Stromal cell of bone marrow (primary cell): Measurements from ENCODE around the gene ATAD3A.
A peak's percentile ranks its signal among the peaks of the same experiment; 100 is the strongest.

Experiments
- DNase-seq: peaks from one replicate; pipeline ENCODE4 v3.0.0-alpha.2; 2012; ENCODE audit warnings: low read depth

Gene ATAD3A

DNA sequence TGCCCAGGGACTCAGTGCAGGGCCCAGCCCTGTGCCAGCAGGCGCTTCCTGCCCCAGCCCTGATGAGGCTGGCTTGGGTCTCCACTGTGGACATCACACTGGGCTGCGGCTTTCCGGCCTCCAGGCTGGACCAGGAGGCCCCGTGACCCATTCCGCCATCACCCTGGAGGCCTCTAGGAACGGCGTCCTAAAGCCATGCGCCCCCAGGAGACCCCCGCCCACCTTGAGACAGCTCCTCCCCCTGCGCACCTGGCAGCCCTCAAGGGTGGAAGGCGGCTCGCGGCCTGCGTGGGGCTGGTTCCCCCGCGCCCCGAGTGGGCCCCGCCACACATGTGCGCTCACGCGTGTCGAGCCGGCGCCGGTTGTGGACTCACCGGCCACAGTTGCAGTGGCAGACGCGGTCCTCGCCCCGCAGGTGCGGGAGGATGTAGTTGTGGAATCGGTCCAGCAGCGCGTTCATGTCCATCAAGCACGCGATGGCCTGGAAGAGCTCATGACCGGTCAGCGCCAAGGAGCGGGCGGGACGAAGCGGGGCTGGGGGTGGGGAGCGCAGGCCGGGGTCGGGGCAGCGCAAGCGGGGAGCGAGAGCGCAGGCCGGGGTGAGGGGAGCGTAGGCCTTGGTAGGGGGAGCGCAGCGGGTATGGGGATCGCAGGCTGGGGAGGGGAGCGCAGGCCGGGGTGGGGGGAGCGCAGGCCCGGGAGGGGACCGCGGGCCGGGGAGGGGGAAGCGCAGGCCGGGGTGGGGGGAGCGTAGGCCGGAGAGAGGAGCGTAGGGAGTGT, 27.5 kb downstream of the ATAD3A start:
- no peak for DNase-seq

DNA sequence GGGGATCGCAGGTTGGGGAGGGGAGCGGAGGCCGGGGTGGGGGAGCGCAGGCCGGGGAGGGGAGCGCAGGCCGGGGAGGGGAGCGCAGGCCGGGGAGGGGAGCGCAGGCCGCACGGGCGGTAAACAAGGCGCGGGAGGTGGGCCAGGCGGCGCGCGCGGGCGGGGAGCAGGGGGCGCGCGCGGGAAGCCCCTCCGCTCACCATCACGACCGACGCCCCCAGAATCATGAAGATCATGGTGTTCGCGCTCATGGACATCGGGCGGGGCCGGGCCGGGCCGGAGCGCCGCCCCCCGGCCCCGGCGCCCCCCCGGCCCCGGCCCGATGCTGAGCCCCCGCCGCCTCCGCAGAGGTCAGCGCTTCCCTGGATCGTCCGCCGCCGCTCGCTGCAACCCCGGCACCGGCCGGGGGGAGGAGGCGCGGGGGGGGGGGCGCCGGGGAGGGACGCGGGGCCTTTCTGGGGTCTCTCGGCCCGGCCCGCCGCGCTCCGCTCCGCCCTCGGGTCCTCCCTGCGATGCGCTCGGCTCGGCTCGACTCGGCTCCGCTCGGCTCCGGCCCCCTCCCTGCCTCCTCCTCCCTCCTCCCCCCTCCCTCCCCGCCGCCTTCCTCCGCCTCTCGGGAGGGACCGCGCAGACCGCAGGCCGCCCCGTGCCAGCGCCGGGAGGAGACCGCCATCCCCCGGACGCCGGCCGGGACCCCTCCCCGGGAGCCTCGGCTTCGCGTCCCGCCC, 28.3 kb downstream of the ATAD3A start, which contains the start of gene TMEM240:
Gene TMEM240 (minus strand): TSS at position 535 of the 728 bp plus-strand sequence. CDS start 278 bp downstream, at position 257.
- peak; percentile 58 for DNase-seq

DNA sequence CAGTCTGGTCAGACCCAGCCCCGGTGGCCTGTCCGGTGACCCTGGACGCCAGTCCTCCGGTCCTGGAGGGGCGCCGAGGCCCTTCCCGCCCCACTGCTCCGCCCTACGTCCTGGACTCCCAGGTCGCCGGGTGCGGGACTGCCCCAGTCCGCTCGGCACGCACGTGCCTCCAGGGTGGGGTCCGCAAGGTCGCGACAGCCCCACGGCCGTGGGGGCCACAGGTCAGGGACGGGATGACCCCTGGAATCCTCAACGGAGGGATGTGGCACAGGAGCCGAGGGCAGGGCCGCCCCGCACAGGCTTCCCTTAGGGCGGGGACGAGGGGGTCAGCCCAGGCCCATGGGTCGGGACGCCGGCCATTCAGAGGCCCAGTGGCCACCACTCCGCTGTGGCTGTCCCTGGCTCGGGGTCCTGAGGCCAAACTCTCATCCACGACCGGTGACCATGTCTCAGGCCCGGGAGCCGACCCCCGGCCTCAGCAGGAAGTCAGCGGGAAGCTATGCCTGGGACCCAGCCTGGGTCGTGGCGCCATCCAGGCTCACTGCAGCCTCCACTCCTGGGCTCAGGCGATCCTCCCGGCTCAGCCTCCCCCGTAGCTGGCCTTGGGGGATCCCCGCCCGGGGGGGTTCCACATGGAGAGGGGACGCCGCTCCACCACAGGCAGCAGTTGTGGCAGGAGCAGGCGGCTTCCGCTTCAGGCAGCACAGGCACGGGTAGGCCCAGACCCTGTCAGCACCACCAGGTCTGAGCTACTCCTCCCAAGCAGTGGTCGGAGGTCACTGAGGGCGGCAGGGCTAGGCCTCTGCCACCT, 29.1 kb downstream of the ATAD3A start:
- DNase-seq, result no peak

DNA sequence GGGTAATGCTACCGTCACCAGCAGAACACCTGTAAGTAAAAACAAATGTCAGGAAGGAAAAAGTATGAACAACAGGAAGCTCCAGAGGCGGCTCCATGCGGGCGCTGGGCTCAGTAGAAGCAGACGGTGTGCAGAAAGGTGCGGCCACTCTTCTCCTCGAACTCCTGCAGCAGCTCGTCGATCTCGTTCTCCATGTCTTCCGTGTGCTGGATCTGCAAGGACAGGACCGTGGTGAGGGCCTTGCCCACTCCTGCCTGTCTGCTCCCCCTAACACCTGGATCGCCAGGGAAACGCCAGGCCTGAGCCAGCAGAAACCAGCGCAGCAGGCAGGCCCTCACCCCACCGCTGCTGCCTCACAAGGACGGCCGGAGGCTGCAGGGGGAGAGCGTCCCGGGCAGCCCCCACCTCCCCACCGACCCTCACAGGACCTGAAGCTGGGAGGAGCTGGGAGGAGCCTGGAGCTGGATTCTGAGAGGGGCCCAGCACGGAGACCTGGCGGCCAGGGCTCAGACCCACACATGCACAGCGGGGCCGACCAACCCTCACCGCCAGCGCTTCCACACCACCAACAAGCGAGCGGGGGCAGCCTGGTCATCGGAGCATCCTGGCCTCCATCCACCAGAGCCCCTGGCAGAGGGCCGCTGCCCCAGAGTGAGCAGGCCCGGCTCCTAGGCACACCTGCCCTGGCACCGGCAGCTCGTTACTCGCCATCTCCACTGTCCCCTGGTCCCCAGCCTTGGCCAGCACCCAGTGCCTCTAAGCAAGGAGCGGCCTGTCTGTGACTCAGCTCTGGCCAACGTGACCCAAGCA, 30.2 kb downstream of the ATAD3A start:
- DNase-seq, result no peak

DNA sequence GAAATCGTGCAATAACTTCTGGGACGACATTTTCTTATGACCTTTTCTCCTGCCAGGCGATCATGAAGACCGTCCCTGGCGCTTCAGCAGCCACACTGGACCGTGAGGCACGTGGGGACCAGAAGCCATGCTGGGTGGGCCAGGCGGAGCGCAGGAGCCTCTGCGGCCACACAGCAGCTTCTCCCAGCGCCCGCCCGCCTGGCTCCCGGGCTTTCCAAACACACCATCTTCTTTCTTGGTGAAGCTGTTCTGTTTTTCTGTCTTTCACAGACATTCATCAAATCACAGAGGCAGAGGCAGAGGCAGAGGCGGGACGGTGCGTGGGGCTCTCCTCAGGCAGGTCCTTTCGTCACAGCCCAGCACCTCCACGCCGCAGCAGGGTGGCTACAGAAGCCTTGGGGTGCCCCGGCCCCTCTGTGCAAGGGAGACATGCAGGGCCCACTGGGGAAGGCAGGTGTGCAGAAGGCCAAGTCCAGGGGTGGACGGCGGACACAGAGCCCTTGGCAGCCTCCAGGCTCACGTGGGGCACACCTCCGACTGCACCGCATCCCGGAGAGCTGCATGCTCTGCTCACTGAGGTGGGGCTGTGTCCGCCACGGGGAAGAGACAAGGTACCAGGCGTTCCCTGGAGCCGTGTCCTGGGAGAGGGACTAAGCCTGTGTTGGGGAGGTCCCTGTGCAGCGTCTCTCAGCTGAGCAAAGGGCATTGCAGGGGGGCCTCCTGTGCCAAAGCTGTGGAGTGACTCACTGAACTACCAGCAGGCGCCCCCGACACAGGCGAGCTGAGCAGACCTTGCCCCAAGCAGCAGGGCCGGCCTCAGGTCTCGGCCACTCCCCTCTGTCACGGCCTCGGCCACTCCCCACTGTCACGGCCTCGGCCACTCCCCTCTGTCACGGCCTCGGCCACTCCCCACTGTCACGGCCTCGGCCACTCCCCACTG, 31.1 kb downstream of the ATAD3A start:
- DNase-seq, result no peak

DNA sequence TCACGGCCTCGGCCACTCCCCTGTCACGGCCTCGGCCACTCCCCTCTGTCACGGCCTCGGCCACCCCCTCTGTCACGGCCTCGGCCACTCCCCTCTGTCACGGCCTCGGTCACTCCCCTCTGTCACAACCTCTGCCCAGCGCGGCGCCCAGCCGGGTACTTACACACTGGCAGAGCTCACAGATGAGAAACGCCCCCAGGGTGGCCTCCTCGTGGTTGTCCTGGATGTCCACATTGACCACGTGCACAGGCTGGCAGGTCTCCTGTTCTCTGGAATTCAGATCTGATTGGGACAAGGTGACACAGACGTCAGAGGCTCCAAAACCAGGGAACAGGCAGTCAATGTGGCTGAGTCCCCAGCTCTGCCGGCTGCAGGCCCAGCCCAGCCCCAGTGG, 31.7 kb downstream of the ATAD3A start:
- no peak for DNase-seq

DNA sequence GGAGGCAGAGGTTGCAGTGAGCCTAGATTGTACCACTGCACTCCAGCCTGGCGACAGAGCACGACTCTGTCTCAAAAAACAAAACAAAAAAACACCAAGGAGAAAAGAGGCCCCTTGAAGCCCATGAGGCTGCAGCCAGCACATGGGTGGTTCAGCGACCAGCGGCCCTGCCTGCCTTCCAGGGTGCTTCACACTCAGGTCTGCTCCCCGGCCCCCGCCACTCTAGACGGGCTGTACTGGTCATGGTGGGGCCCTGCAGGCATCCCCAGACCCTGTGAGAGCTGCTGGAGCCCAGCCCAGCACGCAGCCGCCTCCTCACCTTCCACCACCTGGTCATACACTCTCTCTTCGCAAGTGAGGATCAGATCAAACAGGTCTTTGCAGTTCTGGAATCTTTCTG, 32.6 kb downstream of the ATAD3A start:
- DNase-seq, result no peak

DNA sequence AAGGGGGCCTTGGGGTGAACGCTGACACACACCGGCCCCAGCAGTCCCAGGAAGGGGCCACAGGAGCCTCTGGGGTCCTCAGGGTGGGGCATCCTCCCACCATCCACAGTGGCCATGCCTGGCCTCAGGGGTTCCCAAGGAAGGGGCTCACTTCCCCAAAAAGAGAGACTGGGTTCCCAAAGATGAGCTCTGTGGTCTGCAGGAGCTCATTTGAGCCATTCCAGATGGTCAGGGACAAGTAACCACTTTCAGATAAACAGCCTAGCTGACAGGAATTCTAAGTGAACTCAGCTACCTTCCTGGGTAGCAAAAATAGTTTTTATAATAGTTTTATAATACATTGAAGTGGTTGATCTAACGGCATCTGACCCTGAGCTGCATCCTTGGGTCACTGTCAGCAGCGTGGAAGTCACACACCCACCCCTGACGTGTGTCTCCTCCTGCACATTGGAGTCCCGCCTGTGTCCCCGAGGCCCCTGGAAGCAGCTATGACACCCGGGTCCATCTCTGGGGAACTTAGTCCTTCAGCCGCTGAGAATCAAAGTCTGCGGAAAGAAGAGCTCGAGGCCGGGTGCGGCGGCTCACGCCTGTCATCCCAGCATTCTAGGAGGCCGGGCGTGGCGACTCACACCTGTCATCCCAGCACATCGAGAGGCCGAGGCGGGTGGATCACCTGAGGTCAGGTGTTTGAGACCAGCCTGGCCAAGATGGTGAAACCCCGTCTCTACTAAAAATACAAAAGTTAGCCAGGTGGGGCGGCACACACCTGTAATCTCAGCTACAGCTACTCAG, 34.2 kb downstream of the ATAD3A start:
- no peak for DNase-seq

DNA sequence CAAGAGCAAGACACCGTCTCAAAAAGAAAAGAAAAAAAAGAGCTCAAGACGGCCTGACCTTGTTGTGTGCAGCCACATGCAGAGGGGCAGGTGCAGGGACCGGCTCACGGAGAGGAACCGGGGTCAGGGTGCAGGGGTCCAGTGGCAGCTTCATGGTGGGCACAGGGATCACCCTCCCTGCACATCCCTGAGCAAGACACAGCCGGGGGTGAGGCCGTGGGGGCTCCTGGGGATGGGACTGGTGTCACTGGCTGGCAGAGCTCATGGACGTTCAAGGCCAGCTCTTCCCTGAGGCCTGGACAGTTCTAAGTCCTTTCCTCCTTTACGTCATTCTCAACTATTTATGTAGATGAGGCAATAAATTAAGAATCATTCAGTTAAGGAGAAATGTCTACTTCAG, 35.0 kb downstream of the ATAD3A start:
- DNase-seq, result no peak

DNA sequence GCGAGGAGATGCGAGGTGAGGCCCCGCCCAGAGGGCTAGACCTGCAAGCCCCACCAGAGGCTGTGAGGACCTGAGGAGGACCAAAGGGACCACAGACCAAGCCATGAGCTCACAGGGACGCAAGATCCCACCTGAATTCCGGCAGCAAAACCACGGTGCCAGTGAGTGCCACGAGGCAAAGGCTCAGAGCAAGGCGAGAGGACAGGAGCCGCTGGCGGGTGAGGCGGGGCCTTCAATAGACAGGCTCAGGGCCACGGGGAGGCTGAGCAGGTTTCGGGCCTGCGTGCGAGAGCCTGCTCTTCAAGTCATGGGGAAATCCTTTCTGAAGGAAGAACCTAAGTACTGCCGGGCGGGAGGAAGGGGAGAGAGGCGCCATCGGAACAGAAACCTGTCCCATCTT, 35.5 kb downstream of the ATAD3A start:
- no peak for DNase-seq

DNA sequence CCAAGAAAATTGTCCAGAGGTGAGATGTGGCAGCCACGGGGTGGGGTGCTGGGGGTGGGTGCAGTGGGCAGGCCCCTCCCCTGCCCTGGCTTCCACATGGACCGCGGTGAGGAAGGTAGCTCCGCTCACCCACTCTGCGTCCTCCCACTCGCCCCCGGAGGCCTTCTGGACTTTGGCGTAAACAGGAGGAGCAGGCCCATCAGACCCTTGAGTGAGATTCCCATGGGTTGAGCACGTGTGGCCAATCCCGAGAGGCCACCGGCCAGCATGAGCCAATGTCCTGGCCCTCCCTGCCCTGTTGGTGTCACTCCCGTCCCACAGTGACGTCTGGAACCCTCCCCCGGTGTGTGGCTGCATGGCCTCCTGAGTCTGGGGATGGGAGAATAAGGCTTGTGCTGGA, 36.6 kb downstream of the ATAD3A start:
- DNase-seq, result no peak

DNA sequence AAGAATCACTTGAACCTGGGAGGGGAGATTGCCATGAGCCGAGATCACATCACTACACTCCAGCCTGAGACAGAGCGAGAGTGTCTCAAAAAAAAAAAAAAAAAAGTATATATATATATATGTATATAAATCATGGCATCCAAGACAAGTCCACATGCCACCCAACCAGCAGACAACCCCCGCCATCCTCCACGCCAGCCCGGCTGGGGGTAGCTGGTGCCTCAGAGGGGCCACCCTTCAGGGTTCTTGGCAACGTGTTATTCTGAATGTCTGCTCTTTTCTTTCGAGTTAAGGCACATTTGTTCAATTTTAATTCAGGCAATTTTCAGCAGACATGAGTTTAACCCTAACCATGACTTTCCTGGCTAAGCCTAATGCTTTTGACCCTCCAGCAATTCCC, 38.1 kb downstream of the ATAD3A start:
- DNase-seq, result no peak

DNA sequence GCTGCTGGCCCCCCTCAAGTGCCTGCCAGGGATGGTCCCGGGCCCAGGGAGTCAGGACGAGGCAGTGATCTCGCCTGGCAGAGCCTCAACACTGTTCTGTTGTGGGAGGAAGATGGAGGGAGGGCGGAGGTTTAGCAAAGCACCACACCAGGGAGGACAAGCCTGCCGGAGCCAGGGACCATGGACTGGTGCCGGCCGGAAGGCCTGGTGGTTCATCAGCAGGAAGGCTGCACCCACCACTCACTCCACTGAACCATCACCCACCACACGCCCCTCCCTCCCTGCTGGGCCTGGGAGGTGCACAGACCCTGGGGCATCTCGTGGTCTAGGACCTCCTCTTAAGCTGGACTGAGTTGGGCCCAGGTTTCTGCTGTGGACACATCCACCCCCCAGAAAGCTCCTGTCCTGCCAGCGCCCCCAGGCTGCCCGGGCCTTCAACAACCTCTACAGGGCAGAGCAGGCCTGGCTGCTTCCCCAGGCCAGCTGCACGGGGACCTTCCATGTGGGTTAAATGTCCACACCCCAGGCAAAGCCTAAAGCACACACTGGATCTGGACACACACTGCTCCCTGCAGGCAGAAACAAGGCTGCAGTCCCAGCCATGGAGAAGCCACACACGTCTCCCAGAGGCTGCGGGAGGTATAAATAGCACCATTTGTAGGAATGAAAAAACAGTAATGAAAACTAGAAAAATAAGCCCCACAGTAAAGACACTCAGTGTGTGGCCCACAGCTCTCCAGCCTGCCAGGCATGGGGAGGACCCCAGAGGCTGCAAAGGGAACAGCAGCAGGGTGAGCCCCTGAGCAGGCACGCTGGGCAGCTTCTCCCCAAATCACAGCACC, 38.9 kb downstream of the ATAD3A start:
- peak; percentile 45 for DNase-seq

DNA sequence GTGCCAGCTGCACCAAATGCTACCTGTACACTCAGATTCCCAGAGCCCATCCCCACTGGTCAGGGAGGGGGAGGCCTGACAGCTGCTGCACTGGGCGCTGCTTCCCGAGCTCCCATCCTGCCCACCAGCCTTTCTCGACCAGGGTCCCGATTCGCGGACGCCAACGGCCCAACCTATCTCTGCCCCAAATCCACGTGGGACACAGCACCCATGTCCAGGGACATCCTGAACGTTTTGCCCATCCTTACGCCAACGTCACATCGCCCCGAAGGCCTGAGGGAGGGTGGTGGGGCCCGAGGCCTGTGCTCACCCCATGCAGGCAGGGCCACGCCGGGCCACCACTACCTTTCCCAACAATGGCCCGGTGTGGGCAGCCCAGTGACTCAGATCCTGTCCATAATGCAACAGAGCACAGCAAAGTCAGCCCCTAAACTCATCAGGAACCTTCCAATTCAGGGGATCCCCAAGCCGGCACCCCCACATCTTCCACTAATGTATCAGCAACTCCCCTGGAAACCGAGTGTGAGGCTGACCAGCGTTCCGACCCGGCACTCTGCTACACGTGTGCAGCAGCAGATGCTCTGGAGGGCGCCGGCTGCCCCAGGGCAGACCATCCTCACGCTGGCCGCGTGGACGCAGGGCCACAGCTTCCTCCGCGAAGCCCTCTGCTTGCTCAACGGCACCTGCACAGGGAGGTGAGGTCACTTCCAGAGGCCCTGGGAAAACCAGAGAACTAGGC, 39.7 kb downstream of the ATAD3A start:
- DNase-seq, result no peak

DNA sequence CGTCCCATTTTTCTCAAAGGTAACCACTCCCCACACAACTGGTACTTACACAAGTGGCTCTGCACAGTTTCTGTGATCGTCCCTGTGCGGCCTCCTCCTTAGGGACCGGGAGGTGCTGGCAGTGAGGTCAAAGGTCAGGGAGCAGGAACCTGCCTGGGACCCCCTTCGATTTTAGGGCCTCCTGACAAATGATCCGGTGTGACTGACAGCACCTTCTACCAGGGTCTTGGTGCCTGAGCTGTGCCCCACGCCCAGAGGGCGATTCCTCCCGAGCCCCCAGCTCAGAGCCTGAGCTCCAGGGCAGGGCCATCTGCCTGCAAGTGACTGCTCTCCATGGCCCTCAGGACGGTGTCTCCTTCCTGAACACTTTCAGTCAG, 40.3 kb downstream of the ATAD3A start:
- no peak for DNase-seq

DNA sequence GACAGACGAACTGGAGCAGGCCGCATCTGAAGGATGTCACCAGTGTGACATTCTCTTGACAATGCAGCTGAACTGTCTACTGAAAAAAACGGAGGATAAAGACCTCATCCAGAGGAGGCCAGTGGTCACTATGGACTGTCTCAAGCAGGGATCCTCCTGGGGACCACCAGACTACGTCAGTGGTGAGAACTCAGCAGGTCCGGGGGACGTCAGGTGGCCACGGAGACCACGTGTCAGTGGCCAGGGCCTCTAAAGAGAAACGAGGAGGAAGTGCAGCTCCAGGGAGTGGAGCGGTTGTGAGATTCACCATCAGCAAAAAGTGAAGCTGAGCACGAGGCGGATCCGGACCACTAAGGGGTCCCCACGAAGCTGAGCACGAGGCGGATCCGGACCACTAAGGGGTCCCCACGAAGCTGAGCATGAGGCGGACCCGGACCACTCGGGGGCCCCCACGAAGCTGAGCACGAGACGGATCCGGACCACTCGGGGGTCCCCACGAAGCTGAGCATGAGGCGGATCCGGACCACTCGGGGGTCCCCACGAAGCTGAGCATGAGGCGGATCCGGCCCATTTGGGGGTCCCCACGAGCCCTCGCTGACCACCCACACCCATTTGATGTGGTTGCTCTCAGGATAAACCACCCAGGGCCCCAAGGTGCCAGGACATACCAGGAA, 42.0 kb downstream of the ATAD3A start:
- DNase-seq, result no peak

DNA sequence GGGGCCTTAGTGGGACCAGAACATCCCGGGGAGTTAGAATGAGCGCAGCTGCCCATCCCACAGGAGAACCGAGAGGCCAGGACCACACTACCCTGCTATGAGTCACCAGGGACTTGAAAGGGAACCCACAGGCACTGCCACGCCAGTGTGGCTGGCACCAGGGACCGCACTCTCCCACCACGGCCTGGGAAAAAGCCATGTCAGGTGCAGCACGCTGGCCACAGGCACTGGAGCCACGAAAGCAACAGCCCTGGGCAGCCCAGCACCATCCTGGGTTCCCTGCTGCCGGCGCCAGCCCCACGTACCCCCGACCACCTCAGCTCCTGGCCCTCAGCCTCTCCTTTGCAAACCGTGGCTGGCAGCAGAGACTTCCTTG, 42.6 kb downstream of the ATAD3A start:
- DNase-seq, result no peak
